HG03342 (cell line): ENCODE data around the gene PIP5K1C.

Experiments used
- ATAC-seq: cut with Tn5 transposase; IDR thresholded peaks from one replicate; pipeline ENCODE4 v1.9.1; 2021; ENCODE audit warnings: mild to moderate bottlenecking, moderate library complexity; ENCODE audit not compliant: unreplicated experiment

Gene PIP5K1C

GRCh38 chr19:3612330-3612729, 87.9 kb downstream of the PIP5K1C start:
- no peak for ATAC-seq

GRCh38 chr19:3611841-3612240, 88.4 kb downstream of the PIP5K1C start:
- ATAC-seq = no peak

- ATAC-seq = no peak
Measured at GRCh38 chr19:3610745-3611717, 89.2 kb downstream of the PIP5K1C start.

- ATAC-seq = no peak
Measured at GRCh38 chr19:3609779-3610719, 90.2 kb downstream of the PIP5K1C start.

GRCh38 chr19:3608750-3609322, 91.4 kb downstream of the PIP5K1C start:
- no peak for ATAC-seq

GRCh38 chr19:3608079-3608641, 92.1 kb downstream of the PIP5K1C start:
- ATAC-seq = no peak

- no peak for ATAC-seq
Measured at GRCh38 chr19:3607303-3608078, 92.8 kb downstream of the PIP5K1C start.

GRCh38 chr19:3606690-3607289, 93.5 kb downstream of the PIP5K1C start, which contains the start of gene TBXA2R:
Gene TBXA2R (minus strand): TSS chr19:3606875. CDS start chr19:3600634, 6,241 bp downstream.
- ATAC-seq = no peak

- no peak for ATAC-seq
Measured at GRCh38 chr19:3606174-3606689, 94.0 kb downstream of the PIP5K1C start.

- no peak for ATAC-seq
Measured at GRCh38 chr19:3605770-3606169, 94.5 kb downstream of the PIP5K1C start.

GRCh38 chr19:3605361-3605760, 94.9 kb downstream of the PIP5K1C start:
- ATAC-seq = no peak

- ATAC-seq = no peak
Measured at GRCh38 chr19:3604987-3605343, 95.3 kb downstream of the PIP5K1C start.

GRCh38 chr19:3604227-3604986, 95.9 kb downstream of the PIP5K1C start:
- no peak for ATAC-seq

- no peak for ATAC-seq
Measured at GRCh38 chr19:3603121-3603811, 97.0 kb downstream of the PIP5K1C start.

GRCh38 chr19:3601021-3601420, 99.2 kb downstream of the PIP5K1C start:
- ATAC-seq = no peak

GRCh38 chr19:3599776-3600187, 100.5 kb downstream of the PIP5K1C start:
- ATAC-seq = no peak

GRCh38 chr19:3595521-3596061, 104.7 kb downstream of the PIP5K1C start:
- ATAC-seq = no peak

GRCh38 chr19:3593156-3593555, 107.1 kb downstream of the PIP5K1C start:
- no peak for ATAC-seq
